GM21515 (cell line): ENCODE results near the gene PHB1.

ENCODE experiments used
- ATAC-seq: cut with Tn5 transposase; IDR thresholded peaks from one replicate; pipeline ENCODE4 v1.9.1; 2021; ENCODE audit not compliant: unreplicated experiment

PHB1 gene

GRCh38 chr17:49414622-49415350 lies at the start of gene PHB1:
Gene PHB1 (minus strand): TSS chr17:49414882. CDS start chr17:49413264, 1,618 bp downstream.
- peak; percentile 97 for ATAC-seq

- ATAC-seq: no peak
Observed at GRCh38 chr17:49464049-49464448, 49.4 kb upstream of the PHB1 start.

- no peak for ATAC-seq
Observed at GRCh38 chr17:49461580-49461979, 46.9 kb upstream of the PHB1 start.

- ATAC-seq: no peak
Observed at GRCh38 chr17:49460401-49460800, 45.7 kb upstream of the PHB1 start.

GRCh38 chr17:49459401-49459984 lies 44.8 kb upstream of the PHB1 start:
- ATAC-seq: no peak

- ATAC-seq: no peak
Observed at GRCh38 chr17:49457564-49458535, 43.2 kb upstream of the PHB1 start.

- ATAC-seq: no peak
Observed at GRCh38 chr17:49456183-49456965, 41.7 kb upstream of the PHB1 start.

GRCh38 chr17:49455272-49455861 lies 40.7 kb upstream of the PHB1 start:
- ATAC-seq: no peak

- no peak for ATAC-seq
Observed at GRCh38 chr17:49454050-49454449, 39.4 kb upstream of the PHB1 start.

- ATAC-seq: no peak
Observed at GRCh38 chr17:49452661-49453060, 38.0 kb upstream of the PHB1 start.

GRCh38 chr17:49452201-49452600 lies 37.5 kb upstream of the PHB1 start:
- no peak for ATAC-seq

GRCh38 chr17:49450735-49451134 lies 36.1 kb upstream of the PHB1 start:
- ATAC-seq: no peak

- ATAC-seq: no peak
Observed at GRCh38 chr17:49450181-49450580, 35.5 kb upstream of the PHB1 start.

- ATAC-seq: no peak
Observed at GRCh38 chr17:49447628-49448302, 33.1 kb upstream of the PHB1 start.

- ATAC-seq: no peak
Observed at GRCh38 chr17:49445591-49445990, 30.9 kb upstream of the PHB1 start.

- no peak for ATAC-seq
Observed at GRCh38 chr17:49444384-49444783, 29.7 kb upstream of the PHB1 start.

- ATAC-seq: no peak
Observed at GRCh38 chr17:49443862-49444261, 29.2 kb upstream of the PHB1 start.

GRCh38 chr17:49442041-49442440 lies 27.4 kb upstream of the PHB1 start:
- ATAC-seq: no peak

- ATAC-seq: no peak
Observed at GRCh38 chr17:49441578-49441977, 26.9 kb upstream of the PHB1 start.

GRCh38 chr17:49440581-49440980 lies 25.9 kb upstream of the PHB1 start:
- ATAC-seq: no peak
